Loucy (cell line): Measurements from ENCODE around the gene IRAK1BP1.

ENCODE experiments used
- H2AFZ ChIP-seq: fragments of 200-600 bp; sonication (generic); 2 replicates; pipeline ENCODE4 v1.6.0; 2016; ENCODE audit warnings: antibody characterized with exemption, mild to moderate bottlenecking, low read length, moderate library complexity
- H3F3A ChIP-seq: fragments of 200-600 bp; 2 replicates; pipeline ENCODE4 v1.6.0; 2016; ENCODE audit warnings: antibody characterized with exemption, low read depth, mild to moderate bottlenecking
- H3K27me3 ChIP-seq: fragments of 200-600 bp; sonication (generic); 2 replicates; pipeline ENCODE4 v1.6.1; 2014; ENCODE audit warnings: low read length, mild to moderate bottlenecking; ENCODE audit not compliant: insufficient read depth, poor library complexity, severe bottlenecking
- H3K36me3 ChIP-seq: fragments of 200-600 bp; sonication (generic); 2 replicates; pipeline ENCODE4 v1.6.1; 2016; ENCODE audit warnings: low read length; ENCODE audit not compliant: insufficient read depth
- H3K4me1 ChIP-seq: fragments of 200-600 bp; sonication (generic); 2 replicates; pipeline ENCODE4 v1.5.1; 2014; ENCODE audit warnings: low read length, mild to moderate bottlenecking; ENCODE audit not compliant: insufficient read depth, poor library complexity, severe bottlenecking
- H3K4me2 ChIP-seq: fragments of 200-600 bp; sonication (generic); 2 replicates; pipeline ENCODE4 v1.6.0; 2014; ENCODE audit warnings: antibody characterized with exemption, low read length, low read depth, mild to moderate bottlenecking; ENCODE audit not compliant: poor library complexity, severe bottlenecking
- H3K4me3 ChIP-seq: fragments of 200-600 bp; sonication (generic); 2 replicates; pipeline ENCODE4 v1.5.1; 2014; ENCODE audit warnings: low read length, mild to moderate bottlenecking, mixed read lengths; ENCODE audit not compliant: poor library complexity, severe bottlenecking
- H3K79me2 ChIP-seq: fragments of 200-600 bp; sonication (generic); 2 replicates; pipeline ENCODE4 v1.6.1; 2014; ENCODE audit warnings: low read length; ENCODE audit not compliant: insufficient read depth
- H3K9ac ChIP-seq: fragments of 200-600 bp; sonication (generic); 2 replicates; pipeline ENCODE4 v1.6.0; 2014; ENCODE audit warnings: mild to moderate bottlenecking, low read depth, low read length, moderate library complexity; ENCODE audit not compliant: poor library complexity, severe bottlenecking
- H3K9me2 ChIP-seq: fragments of 200-600 bp; sonication (generic); replicated peaks from 2 replicates; pipeline ENCODE4 v1.6.1; 2016; ENCODE audit warnings: low read depth, low read length, mixed read lengths
- H3K9me3 ChIP-seq: fragments of 200-600 bp; sonication (generic); 2 replicates; pipeline ENCODE4 v1.6.1; 2014; ENCODE audit warnings: mild to moderate bottlenecking, antibody characterized with exemption, low read length, low read depth; ENCODE audit not compliant: insufficient read depth
- H4K20me1 ChIP-seq: fragments of 200-600 bp; sonication (generic); 2 replicates; pipeline ENCODE4 v1.6.0; 2014; ENCODE audit warnings: antibody characterized with exemption, low read length, mild to moderate bottlenecking; ENCODE audit not compliant: insufficient read depth, poor library complexity, severe bottlenecking
- EZH2phosphoT487 ChIP-seq: fragments of 200-600 bp; IDR thresholded peaks from 2 replicates; pipeline ENCODE4 v1.6.1; 2018; ENCODE audit warnings: antibody characterized with exemption, mild to moderate bottlenecking, moderate library complexity, borderline replicate concordance
- TF ChIP-seq, protein P1 (sequence below): fragments of 200-600 bp; sonication (generic); conservative IDR thresholded peaks from 2 replicates; pipeline ENCODE4 v1.5.1; 2014; ENCODE audit warnings: mild to moderate bottlenecking, antibody characterized with exemption, low read length

The IRAK1BP1 gene

GRCh38 chr6:78842953-78843352 is 24.4 kb upstream of the IRAK1BP1 start:
- Histone ChIP-seq H3K9me2 (no peaks in the 10 kb centered on the region), H3K27me3 (no peaks in the 10 kb centered on the region), H3K9me3 (no peaks in the 10 kb centered on the region), H3K4me2 (no peak overlapping the region), H4K20me1 (no peaks in the 10 kb centered on the region), H3K9ac (no peak overlapping the region), H2AFZ (no peak overlapping the region), H3F3A (no peaks in the 10 kb centered on the region), H3K79me2 (no peaks in the 10 kb centered on the region), H3K4me3 (no peak overlapping the region), H3K4me1 (no peaks in the 10 kb centered on the region), H3K36me3 (no peaks in the 10 kb centered on the region)
- TF ChIP-seq, protein P1, sequence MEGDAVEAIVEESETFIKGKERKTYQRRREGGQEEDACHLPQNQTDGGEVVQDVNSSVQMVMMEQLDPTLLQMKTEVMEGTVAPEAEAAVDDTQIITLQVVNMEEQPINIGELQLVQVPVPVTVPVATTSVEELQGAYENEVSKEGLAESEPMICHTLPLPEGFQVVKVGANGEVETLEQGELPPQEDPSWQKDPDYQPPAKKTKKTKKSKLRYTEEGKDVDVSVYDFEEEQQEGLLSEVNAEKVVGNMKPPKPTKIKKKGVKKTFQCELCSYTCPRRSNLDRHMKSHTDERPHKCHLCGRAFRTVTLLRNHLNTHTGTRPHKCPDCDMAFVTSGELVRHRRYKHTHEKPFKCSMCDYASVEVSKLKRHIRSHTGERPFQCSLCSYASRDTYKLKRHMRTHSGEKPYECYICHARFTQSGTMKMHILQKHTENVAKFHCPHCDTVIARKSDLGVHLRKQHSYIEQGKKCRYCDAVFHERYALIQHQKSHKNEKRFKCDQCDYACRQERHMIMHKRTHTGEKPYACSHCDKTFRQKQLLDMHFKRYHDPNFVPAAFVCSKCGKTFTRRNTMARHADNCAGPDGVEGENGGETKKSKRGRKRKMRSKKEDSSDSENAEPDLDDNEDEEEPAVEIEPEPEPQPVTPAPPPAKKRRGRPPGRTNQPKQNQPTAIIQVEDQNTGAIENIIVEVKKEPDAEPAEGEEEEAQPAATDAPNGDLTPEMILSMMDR, result no peak
- TF ChIP-seq EZH2phosphoT487, result no peak

- Histone ChIP-seq H2AFZ (no peak overlapping the region), H3F3A (no peaks in the 10 kb centered on the region), H3K4me3 (no peak overlapping the region), H3K9ac (no peak overlapping the region), H3K36me3 (no peaks in the 10 kb centered on the region), H3K4me2 (no peak overlapping the region), H3K9me3 (no peaks in the 10 kb centered on the region), H3K4me1 (no peaks in the 10 kb centered on the region), H3K9me2 (no peaks in the 10 kb centered on the region), H4K20me1 (no peaks in the 10 kb centered on the region), H3K79me2 (no peaks in the 10 kb centered on the region), H3K27me3 (no peaks in the 10 kb centered on the region)
- TF ChIP-seq, protein P1, result no peak
These were observed 22.5 kb upstream of the IRAK1BP1 start for GRCh38 chr6:78844899-78845298.

- H3K79me2 ChIP-seq, result no peaks in the 10 kb centered on the region
- no peak overlapping the region for H2AFZ ChIP-seq
- H3K9me3 ChIP-seq, result no peaks in the 10 kb centered on the region
- no peak overlapping the region for H3K4me3 ChIP-seq
- no peaks in the 10 kb centered on the region for H3F3A ChIP-seq
- no peaks in the 10 kb centered on the region for H3K9me2 ChIP-seq
- TF ChIP-seq EZH2phosphoT487, result no peak
- TF ChIP-seq, protein P1, result no peak
- H3K36me3 ChIP-seq, result no peaks in the 10 kb centered on the region
- no peak overlapping the region for H3K4me2 ChIP-seq
- H3K9ac ChIP-seq, result no peak overlapping the region
- no peaks in the 10 kb centered on the region for H4K20me1 ChIP-seq
- no peaks in the 10 kb centered on the region for H3K27me3 ChIP-seq
- no peaks in the 10 kb centered on the region for H3K4me1 ChIP-seq
These were observed 21.8 kb upstream of the IRAK1BP1 start for GRCh38 chr6:78845567-78845966.
